ENCODE data around the gene PLCG1.

DNA sequence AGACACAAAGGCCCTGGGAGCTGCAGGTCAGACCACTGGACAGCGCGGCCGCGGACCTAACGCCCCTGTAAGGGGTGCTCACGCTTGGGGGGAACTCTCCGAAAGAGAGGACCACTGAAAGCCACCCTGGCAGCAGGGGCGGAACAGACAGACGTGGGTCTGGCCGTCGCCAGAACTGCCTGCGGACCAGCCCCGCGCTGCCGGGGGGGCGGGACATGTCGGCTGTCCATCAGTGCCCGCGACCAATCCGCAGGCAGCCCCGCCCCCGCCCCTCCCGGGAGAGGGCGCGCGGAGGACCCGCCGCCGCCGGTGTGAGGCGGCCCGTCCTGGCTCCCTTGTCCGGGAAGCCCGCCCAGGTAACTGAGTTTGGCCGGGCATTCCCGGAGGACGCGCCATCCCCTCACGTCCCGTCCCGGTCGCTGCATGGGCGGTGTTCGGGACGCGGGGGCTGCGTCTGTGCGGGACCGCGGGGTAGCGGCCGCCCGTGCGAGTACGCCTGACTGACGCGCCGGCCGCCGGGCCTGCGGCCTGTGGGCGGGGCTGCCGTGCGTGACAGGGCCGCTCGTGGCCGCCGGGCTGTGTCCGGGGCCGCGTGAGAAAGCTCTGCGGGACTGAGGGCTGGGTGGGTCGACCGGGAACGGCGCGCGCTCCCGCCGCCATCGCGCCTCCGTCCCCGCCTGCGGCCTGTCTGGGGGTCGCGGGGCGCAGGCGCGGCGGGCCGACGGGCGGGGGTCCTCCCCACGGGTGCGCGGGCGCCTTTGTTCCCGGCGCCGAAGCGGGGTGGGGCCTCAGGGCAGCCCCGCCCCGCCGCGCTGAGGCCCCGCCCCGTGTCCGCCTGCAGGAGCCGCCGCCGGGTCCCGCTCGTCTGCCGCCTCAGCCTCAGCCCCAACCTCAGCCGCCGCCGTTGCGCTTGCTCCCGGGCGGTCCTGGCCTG, at the start of gene PLCG1:
- TF ChIP-seq TEAD4 (IDR thresholded peaks at IDR 0.05; ENCODE audit: low read depth, low read length) (no peak), GABPA (IDR thresholded peaks at IDR 0.05; ENCODE audit: borderline replicate concordance, insufficient read depth, low read length) (no peak), EP300 (IDR thresholded peaks at IDR 0.05; ENCODE audit: borderline replicate concordance in 1 of 2, low read depth in 2 of 2, low read length in 2 of 2) (no peak)
- TF ChIP-seq, protein P1, sequence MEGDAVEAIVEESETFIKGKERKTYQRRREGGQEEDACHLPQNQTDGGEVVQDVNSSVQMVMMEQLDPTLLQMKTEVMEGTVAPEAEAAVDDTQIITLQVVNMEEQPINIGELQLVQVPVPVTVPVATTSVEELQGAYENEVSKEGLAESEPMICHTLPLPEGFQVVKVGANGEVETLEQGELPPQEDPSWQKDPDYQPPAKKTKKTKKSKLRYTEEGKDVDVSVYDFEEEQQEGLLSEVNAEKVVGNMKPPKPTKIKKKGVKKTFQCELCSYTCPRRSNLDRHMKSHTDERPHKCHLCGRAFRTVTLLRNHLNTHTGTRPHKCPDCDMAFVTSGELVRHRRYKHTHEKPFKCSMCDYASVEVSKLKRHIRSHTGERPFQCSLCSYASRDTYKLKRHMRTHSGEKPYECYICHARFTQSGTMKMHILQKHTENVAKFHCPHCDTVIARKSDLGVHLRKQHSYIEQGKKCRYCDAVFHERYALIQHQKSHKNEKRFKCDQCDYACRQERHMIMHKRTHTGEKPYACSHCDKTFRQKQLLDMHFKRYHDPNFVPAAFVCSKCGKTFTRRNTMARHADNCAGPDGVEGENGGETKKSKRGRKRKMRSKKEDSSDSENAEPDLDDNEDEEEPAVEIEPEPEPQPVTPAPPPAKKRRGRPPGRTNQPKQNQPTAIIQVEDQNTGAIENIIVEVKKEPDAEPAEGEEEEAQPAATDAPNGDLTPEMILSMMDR (IDR thresholded peaks at IDR 0.05; ENCODE audit: control extremely low read depth in 1 of 3, insufficient read depth in 1 of 3, low read depth in 1 of 3, low read length in 3 of 3): no peak; a peak in 1 of 4 replicates
- TF ChIP-seq, protein P2, sequence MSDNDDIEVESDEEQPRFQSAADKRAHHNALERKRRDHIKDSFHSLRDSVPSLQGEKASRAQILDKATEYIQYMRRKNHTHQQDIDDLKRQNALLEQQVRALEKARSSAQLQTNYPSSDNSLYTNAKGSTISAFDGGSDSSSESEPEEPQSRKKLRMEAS (IDR thresholded peaks at IDR 0.05): no peak; the same call in 1 of the 2 replicates
